ENCODE data around the gene MAP7D1.

MAP7D1 gene

GRCh38 chr1:36160949-36161485, 5.1 kb downstream of the MAP7D1 start:
- peak overlapping the region; percentile 30 to 60 for H3K4me3 ChIP-seq (replicated peaks in 1 of 2; ENCODE audit: low read depth in 2 of 2, low read length in 2 of 2)
- TF ChIP-seq CTCF (IDR thresholded peaks at IDR 0.05; ENCODE audit: low read depth, low read length), result peak; percentile 47
- peak; percentile 75 for DNase-seq (ENCODE audit: low read depth in 2 of 2)

DNA sequence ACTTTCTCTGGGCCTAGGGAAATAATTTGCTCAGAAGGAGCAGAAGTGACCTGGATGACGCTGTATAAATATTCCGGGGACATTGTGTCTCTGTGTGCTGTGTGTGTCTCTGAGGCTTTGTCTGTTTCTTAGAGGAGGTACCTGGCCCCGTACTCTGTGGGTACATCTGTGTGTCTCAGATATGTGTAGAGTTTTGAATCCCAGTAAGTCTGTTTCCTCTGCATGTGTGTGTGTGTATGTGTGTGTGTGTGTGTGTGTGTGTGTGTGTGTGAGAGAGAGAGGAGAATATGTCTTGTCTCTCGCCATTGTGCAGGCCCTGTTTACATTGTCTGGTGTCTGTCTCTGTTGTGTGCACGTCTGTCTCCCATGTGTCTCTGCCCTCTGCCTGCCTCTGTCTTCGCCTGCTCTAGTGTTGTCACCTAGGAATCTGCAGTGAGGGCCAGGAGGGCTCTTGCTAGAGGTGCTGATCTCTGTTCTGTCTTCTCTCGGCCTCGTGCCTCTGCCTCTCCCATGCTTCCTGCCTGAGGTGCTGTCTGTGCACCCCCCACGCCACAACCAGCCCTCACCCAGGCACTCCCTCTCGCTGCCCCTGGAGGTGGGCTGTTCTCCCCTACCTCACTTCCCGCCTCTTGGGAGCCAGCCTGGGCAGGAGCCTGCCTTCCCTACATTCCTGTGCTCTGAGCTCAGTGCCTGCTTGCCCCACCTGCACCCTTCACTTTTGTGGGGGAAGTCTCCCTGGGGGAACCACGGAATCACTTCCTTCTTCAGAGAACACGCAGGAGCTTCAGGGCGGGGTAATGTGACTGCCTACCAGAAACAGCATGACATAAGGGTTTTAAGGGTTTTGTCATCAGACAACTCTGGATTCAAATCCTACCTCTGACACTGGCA, 5.9 kb downstream of the MAP7D1 start:
- DNase-seq (ENCODE audit: low read depth in 2 of 2), result peak; percentile 29 to 81
- H3K4me3 ChIP-seq (replicated peaks in 1 of 2; ENCODE audit: low read depth in 2 of 2, low read length in 2 of 2), result peak overlapping the region; percentile 30 to 60
- TF ChIP-seq CTCF (IDR thresholded peaks at IDR 0.05; ENCODE audit: low read depth, low read length), result no peak

GRCh38 chr1:36162680-36163239, 6.8 kb downstream of the MAP7D1 start:
- DNase-seq (ENCODE audit: low read depth in 2 of 2), result no peak
- TF ChIP-seq CTCF (IDR thresholded peaks at IDR 0.05; ENCODE audit: low read depth, low read length), result no peak
- no peak overlapping the region for H3K4me3 ChIP-seq (replicated peaks in 1 of 2; ENCODE audit: low read depth in 2 of 2, low read length in 2 of 2)

DNA sequence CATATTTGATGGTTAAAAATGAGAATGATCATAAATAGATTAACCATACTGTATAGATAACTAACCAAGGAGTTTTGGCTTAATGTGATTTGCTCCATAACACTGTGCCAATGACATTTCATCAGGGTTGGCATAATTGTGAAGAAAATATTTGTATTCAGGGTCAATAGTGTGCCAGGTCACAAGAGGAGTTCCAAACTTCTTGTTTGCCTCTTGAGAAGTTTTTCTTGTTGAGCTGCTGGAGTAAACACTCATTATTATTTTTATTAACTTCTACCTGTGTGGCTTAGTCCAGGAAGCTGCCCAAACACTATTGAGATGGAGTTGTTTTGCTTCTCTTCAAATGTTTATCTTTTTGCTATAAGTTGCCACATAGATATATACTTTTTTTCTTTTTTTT, 7.5 kb downstream of the MAP7D1 start:
- no peak for TF ChIP-seq CTCF (IDR thresholded peaks at IDR 0.05; ENCODE audit: low read depth, low read length)
- no peak overlapping the region for H3K4me3 ChIP-seq (replicated peaks in 1 of 2; ENCODE audit: low read depth in 2 of 2, low read length in 2 of 2)
- no peak for DNase-seq (ENCODE audit: low read depth in 2 of 2)

GRCh38 chr1:36164361-36164760, 8.4 kb downstream of the MAP7D1 start:
- no peak for TF ChIP-seq CTCF (IDR thresholded peaks at IDR 0.05; ENCODE audit: low read depth, low read length)
- H3K4me3 ChIP-seq (replicated peaks in 1 of 2; ENCODE audit: low read depth in 2 of 2, low read length in 2 of 2), result no peak overlapping the region
- no peak for DNase-seq (ENCODE audit: low read depth in 2 of 2)

GRCh38 chr1:36165145-36165544, 9.2 kb downstream of the MAP7D1 start:
- DNase-seq (ENCODE audit: low read depth in 2 of 2), result no peak
- TF ChIP-seq CTCF (IDR thresholded peaks at IDR 0.05; ENCODE audit: low read depth, low read length), result no peak

More at GRCh38 chr1:36165145-36165544, 9.2 kb downstream of the MAP7D1 start:
- H3K4me3 ChIP-seq (replicated peaks in 1 of 2; ENCODE audit: low read depth in 2 of 2, low read length in 2 of 2), result no peak overlapping the region

All from cardiac fibroblast (primary cell).